ENCODE results near the gene FRY.

DNA sequence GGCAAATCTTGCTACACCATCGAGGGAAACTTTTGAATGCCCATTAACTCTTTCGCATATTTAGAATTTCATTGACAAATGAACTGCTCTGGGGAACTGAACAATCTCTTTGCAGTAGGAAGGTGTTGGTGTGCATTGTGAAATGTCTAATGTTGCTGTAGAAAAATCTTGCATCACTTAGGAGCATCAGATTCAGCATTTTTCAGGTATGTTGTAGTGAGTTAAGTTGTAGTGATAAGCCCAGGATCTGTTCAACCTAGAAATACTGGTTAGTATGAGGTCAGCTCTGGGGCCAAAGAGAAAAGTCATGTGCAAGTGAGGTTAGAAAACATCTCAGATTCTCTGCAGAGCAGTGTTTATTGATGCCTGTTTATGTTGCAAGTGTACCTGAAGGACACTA lies 4.1 kb downstream of the FRY start:
- TF ChIP-seq, protein P1, sequence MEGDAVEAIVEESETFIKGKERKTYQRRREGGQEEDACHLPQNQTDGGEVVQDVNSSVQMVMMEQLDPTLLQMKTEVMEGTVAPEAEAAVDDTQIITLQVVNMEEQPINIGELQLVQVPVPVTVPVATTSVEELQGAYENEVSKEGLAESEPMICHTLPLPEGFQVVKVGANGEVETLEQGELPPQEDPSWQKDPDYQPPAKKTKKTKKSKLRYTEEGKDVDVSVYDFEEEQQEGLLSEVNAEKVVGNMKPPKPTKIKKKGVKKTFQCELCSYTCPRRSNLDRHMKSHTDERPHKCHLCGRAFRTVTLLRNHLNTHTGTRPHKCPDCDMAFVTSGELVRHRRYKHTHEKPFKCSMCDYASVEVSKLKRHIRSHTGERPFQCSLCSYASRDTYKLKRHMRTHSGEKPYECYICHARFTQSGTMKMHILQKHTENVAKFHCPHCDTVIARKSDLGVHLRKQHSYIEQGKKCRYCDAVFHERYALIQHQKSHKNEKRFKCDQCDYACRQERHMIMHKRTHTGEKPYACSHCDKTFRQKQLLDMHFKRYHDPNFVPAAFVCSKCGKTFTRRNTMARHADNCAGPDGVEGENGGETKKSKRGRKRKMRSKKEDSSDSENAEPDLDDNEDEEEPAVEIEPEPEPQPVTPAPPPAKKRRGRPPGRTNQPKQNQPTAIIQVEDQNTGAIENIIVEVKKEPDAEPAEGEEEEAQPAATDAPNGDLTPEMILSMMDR (conservative IDR thresholded peaks at IDR 0.05; ENCODE audit: low read length): no peak
- no peak for TF ChIP-seq EZH2phosphoT487 (IDR thresholded peaks at IDR 0.05; ENCODE audit: borderline replicate concordance)
